A549 (cell line): Measurements from ENCODE around the gene SEMA5B. TPM values are rescaled to one million over a fixed set of nuclear protein-coding genes. Genes with fewer than 3 reads are reported as not detected.
A peak's percentile ranks its signal among the peaks of the same experiment; 100 is the strongest.

Source experiments
- ATAC-seq, 2 experiments: fragments of 200-7000 bp in 1 of 2; fragments of >200 bp in 1 of 2; cut with Nextera tagmentation in 1 of 2; cut with Tn5 transposase in 1 of 2; 3 replicates each; pipeline versions ENCODE4 v1.8.0 to v1.9.1; 2018 to 2020; ENCODE audit warnings: mild to moderate bottlenecking in 1 of 2, moderate library complexity in 1 of 2
- CTCF ChIA-PET: fragments of 300-600 bp; sonication (Branson Sonifier 250); formaldehyde crosslinking; extraction: SDS; loops from one replicate; lab custom pipeline; 2021; ENCODE audit warnings: antibody characterized with exemption, inconsistent platforms; lab: Yijun Ruan, JAX
- POLR2A ChIA-PET: fragments of 350-600 bp; formaldehyde crosslinking; extraction: SDS; loops from one replicate; lab custom pipeline; 2021; ENCODE audit warnings: antibody characterized with exemption, inconsistent platforms; lab: Yijun Ruan, JAX
- DNase-seq, 2 experiments: peaks; one replicate each; pipeline versions ENCODE4 v3.0.0 to v3.0.0-alpha.2; 2011 to 2016; ENCODE audit warnings: low read depth in 1 of 2, low spot score in 1 of 2
- FAIRE-seq: peaks from 2 replicates; lab custom pipeline; 2011; peaks lifted over from hg19 to GRCh38; lab: Jason Lieb, UNC
- H3K27ac ChIP-seq, 2 experiments: fragments of >200 bp; sonication (Bioruptor Twin); formaldehyde crosslinking; 3 replicates each; pipeline ENCODE4 v1.5.1; 2016 to 2017
- H3K4me1 ChIP-seq: fragments of >200 bp; sonication (Bioruptor Twin); formaldehyde crosslinking; 3 replicates; pipeline ENCODE4 v1.6.1; 2016
- H3K4me2 ChIP-seq: fragments of >200 bp; sonication (Bioruptor Twin); formaldehyde crosslinking; 3 replicates; pipeline ENCODE4 v1.6.1; 2016
- H3K4me3 ChIP-seq: fragments of >200 bp; sonication (Bioruptor Twin); formaldehyde crosslinking; 3 replicates; pipeline ENCODE4 v1.5.1; 2016
- H3K9me3 ChIP-seq: fragments of >200 bp; sonication (Bioruptor Twin); formaldehyde crosslinking; 3 replicates; pipeline ENCODE4 v1.6.1; 2016
- E2F6 ChIP-seq: IDR thresholded peaks from 2 replicates; pipeline ENCODE4 v1.6.1; 2012; ENCODE audit warnings: low read depth, borderline replicate concordance
- EHMT2 ChIP-seq: fragments of 200-600 bp; sonication (generic); IDR thresholded peaks from 2 replicates; pipeline ENCODE4 v1.6.1; 2016; ENCODE audit warnings: antibody characterized with exemption, low read depth, mild to moderate bottlenecking, moderate library complexity
- ESRRA ChIP-seq: fragments of 150-350 bp; IDR thresholded peaks from 2 replicates; pipeline ENCODE4 v1.6.1; 2014; ENCODE audit warnings: mild to moderate bottlenecking, low read length, borderline replicate concordance
- FOSL2 ChIP-seq, 2 experiments: fragments of 450-650 bp in 1 of 2; fragments of >200 bp in 1 of 2; sonication (Bioruptor Twin) in 1 of 2; formaldehyde crosslinking; IDR thresholded peaks; 2 replicates each; pipeline versions ENCODE4 v1.5.0 to v1.6.1; 2016 to 2020; ENCODE audit warnings: mild to moderate bottlenecking in 1 of 2, moderate library complexity in 1 of 2
- FOXS1 ChIP-seq: fragments of 250-450 bp; sonication (Bioruptor Pico); IDR thresholded peaks from 2 replicates; pipeline ENCODE4 v1.5.0; 2020; ENCODE audit warnings: mild to moderate bottlenecking, moderate library complexity
- HEYL ChIP-seq: fragments of 250-450 bp; sonication (Bioruptor Pico); IDR thresholded peaks from 2 replicates; pipeline ENCODE4 v1.8.0; 2021; ENCODE audit warnings: mild to moderate bottlenecking, moderate library complexity
- HOXB5 ChIP-seq: fragments of 250-450 bp; sonication (Bioruptor Pico); IDR thresholded peaks from 2 replicates; pipeline ENCODE4 v1.5.0; 2020; ENCODE audit warnings: mild to moderate bottlenecking, moderate library complexity
- JUN ChIP-seq, 2 experiments: fragments of >200 bp; sonication (Bioruptor Twin); formaldehyde crosslinking; IDR thresholded peaks; 2 replicates in 1 of 2; 3 replicates in 1 of 2; pipeline ENCODE4 v1.6.1; 2016 to 2017
- JUNB ChIP-seq: fragments of >200 bp; sonication (Bioruptor Twin); formaldehyde crosslinking; IDR thresholded peaks from 2 replicates; pipeline ENCODE4 v1.6.1; 2016
- KDM1A ChIP-seq: fragments of 200-600 bp; sonication (generic); IDR thresholded peaks from 2 replicates; pipeline ENCODE4 v1.6.1; 2016; ENCODE audit warnings: low read depth, mild to moderate bottlenecking
- MAX ChIP-seq: IDR thresholded peaks from 2 replicates; pipeline ENCODE4 v1.6.1; 2012
- NFE2L2 ChIP-seq: fragments of 150-350 bp; conservative IDR thresholded peaks from 2 replicates; pipeline ENCODE4 v1.6.1; 2014; ENCODE audit warnings: low read length
- PHF8 ChIP-seq: fragments of 200-600 bp; sonication (generic); IDR thresholded peaks from 2 replicates; pipeline ENCODE4 v1.6.1; 2016; ENCODE audit warnings: low read depth, mild to moderate bottlenecking, antibody characterized with exemption, moderate library complexity, borderline replicate concordance
- POLR2AphosphoS2 ChIP-seq: conservative IDR thresholded peaks from 2 replicates; pipeline ENCODE4 v1.6.1; 2012; ENCODE audit warnings: low read length, improper control_type of control experiment, inconsistent platforms
- RCOR1 ChIP-seq: fragments of 150-350 bp; IDR thresholded peaks from 2 replicates; pipeline ENCODE4 v1.6.1; 2014; ENCODE audit warnings: antibody characterized with exemption, low read length, low read depth
- REST ChIP-seq: fragments of 200-600 bp; sonication (generic); IDR thresholded peaks from 2 replicates; pipeline ENCODE4 v1.6.1; 2016; ENCODE audit warnings: antibody characterized with exemption, mild to moderate bottlenecking, moderate library complexity
- RNF2 ChIP-seq: fragments of 200-600 bp; sonication (generic); IDR thresholded peaks from 2 replicates; pipeline ENCODE4 v1.6.1; 2016; ENCODE audit warnings: low read depth, mild to moderate bottlenecking, antibody characterized with exemption, moderate library complexity, borderline replicate concordance
- ZC3H11A ChIP-seq: fragments of 450-650 bp; IDR thresholded peaks from 2 replicates; pipeline ENCODE4 v1.6.1; 2014; ENCODE audit warnings: antibody characterized with exemption, mild to moderate bottlenecking
- ZFP36 ChIP-seq: fragments of 450-650 bp; IDR thresholded peaks from 2 replicates; pipeline ENCODE4 v1.6.1; 2014; ENCODE audit warnings: borderline replicate concordance; ENCODE audit not compliant: partially characterized antibody
- ZNF302 ChIP-seq: fragments of 250-450 bp; sonication (Bioruptor Pico); IDR thresholded peaks from 2 replicates; pipeline ENCODE4 v1.9.0; 2021; ENCODE audit warnings: inconsistent platforms, mild to moderate bottlenecking, moderate library complexity
- ZSCAN20 ChIP-seq: fragments of 250-450 bp; sonication (Bioruptor Pico); IDR thresholded peaks from 2 replicates; pipeline ENCODE4 v1.8.0; 2022; ENCODE audit warnings: mild to moderate bottlenecking, moderate library complexity
- WGBS: methylation state at CpG from one replicate; pipeline ENCODE4 v1.1.6; 2017; ENCODE audit errors: missing lambda C conversion rate; 5-methylcytosine and 5-hydroxymethylcytosine counted together
- polyA plus RNA-seq, 4 experiments: library from polyadenylated mRNA; depleted of rRNA in 3 of 4; stranded (reverse); fragments of >200 nt; fragmentation: RNase III in 1 of 4; extraction: RNeasy Plus Mini Kit Qiagen cat#74134 plus additional on column Dnase treatment in 1 of 4; gene quantifications; 2 replicates in 3 of 4; 3 replicates in 1 of 4; pipeline ENCODE4 v1.2.3, GENCODE V29; 2011 to 2017

The SEMA5B gene
- polyA plus RNA-seq, 2 of the 4 experiments (the other 2 are of a cell fraction): 0.03 TPM; not detected in 1

GRCh38 chr3:122947738-122948137 is 79.8 kb downstream of the SEMA5B start:
- ATAC-seq (0 out of 6 replicates have a peak, but pooled peaks of 1 of the 2 experiments have one; percentile 15), DNase-seq (peak; percentile 33 to 42), FAIRE-seq (no peak)
- ChIA-PET POLR2A (no interaction called here), CTCF (interaction anchor here (0.6 to 0.8 kb wide), 2 partner anchors 11 to 80 kb away, joined by 3 to 4 read pairs; partner anchors contain the start of gene SEMA5B)
- no peak for TF ChIP-seq PHF8
- no peak for TF ChIP-seq FOSL2 (IDR thresholded peaks at IDR 0.05)
- peak; percentile 56; the same call in 1 of the 2 replicates for TF ChIP-seq FOSL2 (CRISPR knock-in tag; IDR thresholded peaks at IDR 0.05)
- TF ChIP-seq JUN (IDR thresholded peaks at IDR 0.05): no peak
- no peak overlapping the region for H3K4me3 ChIP-seq
- H3K9me3 ChIP-seq: no peaks in the 10 kb centered on the region
- peaks cover 6% of the 10 kb centered on the region; the same call in 2 of the 3 replicates for H3K4me1 ChIP-seq
- 0 out of 3 replicates have a peak overlapping the region, but pooled peaks have one; percentile 11 for H3K4me2 ChIP-seq
- 24% methylated on average over 2 of the region's 2 CpGs for WGBS
- H3K27ac ChIP-seq: no peak overlapping the region

GRCh38 chr3:122947196-122947595 is 80.4 kb downstream of the SEMA5B start:
- TF ChIP-seq ZNF302 (CRISPR knock-in tag) (no peak), MAX (no peak), EHMT2 (no peak), ZC3H11A (no peak), KDM1A (no peak), FOXS1 (CRISPR knock-in tag) (no peak), JUNB (no peak), ZFP36 (no peak), E2F6 (no peak), NFE2L2 (no peak), POLR2AphosphoS2 (no peak), ZSCAN20 (CRISPR knock-in tag) (no peak), FOSL2 (IDR thresholded peaks at IDR 0.05) (no peak), FOSL2 (CRISPR knock-in tag; IDR thresholded peaks at IDR 0.05) (no peak), HEYL (CRISPR knock-in tag) (no peak), RCOR1 (no peak), RNF2 (no peak), ESRRA (no peak), REST (no peak), HOXB5 (no peak)
- DNase-seq (no peak), ATAC-seq (no peak), FAIRE-seq (no peak)
- H3K27ac ChIP-seq: no peak overlapping the region
- H3K9me3 ChIP-seq: no peaks in the 10 kb centered on the region
- no peak overlapping the region for H3K4me3 ChIP-seq
- POLR2A ChIA-PET: no interaction called here
- no peak overlapping the region for H3K4me2 ChIP-seq
- peaks cover 6% of the 10 kb centered on the region; the same call in 2 of the 3 replicates for H3K4me1 ChIP-seq
- WGBS: 84% methylated on average over 6 of the region's 7 CpGs
- CTCF ChIA-PET: interaction anchor here (0.8 to 8.4 kb wide), 2 partner anchors 11 to 83 kb away, joined by 3 to 95 read pairs; partner anchors contain the start of gene SEMA5B
